H9 (cell line): ENCODE data around the gene JAK2. TPM values are rescaled to one million over a fixed set of nuclear protein-coding genes. Genes with fewer than 3 reads are reported as not detected.

Source experiments
- DNase-seq: peaks from one replicate; pipeline ENCODE4 v3.0.0-alpha.2; 2017
- H2AFZ ChIP-seq: one replicate; pipeline ENCODE4 v1.6.1; 2013; ENCODE audit warnings: mild to moderate bottlenecking, low read length, control low read depth, moderate library complexity
- H2AK5ac ChIP-seq: 2 replicates; pipeline ENCODE4 v1.6.1; 2013; ENCODE audit warnings: low read length, control low read depth, mixed read lengths; ENCODE audit not compliant: insufficient read length
- H2BK120ac ChIP-seq: one replicate; pipeline ENCODE4 v1.6.1; 2013; ENCODE audit warnings: low read depth, mild to moderate bottlenecking, low read length, control low read depth, inconsistent platforms; ENCODE audit not compliant: poor library complexity, severe bottlenecking
- H2BK12ac ChIP-seq: 2 replicates; pipeline ENCODE4 v1.6.1; 2013; ENCODE audit warnings: low read length, control low read depth, mixed read lengths, low read depth; ENCODE audit not compliant: insufficient read length
- H2BK15ac ChIP-seq: 2 replicates; pipeline ENCODE4 v1.6.1; 2013; ENCODE audit warnings: low read depth, low read length, control low read depth
- H2BK20ac ChIP-seq: one replicate; pipeline ENCODE4 v1.6.1; 2013; ENCODE audit warnings: low read depth, mild to moderate bottlenecking, low read length, control low read depth, inconsistent platforms; ENCODE audit not compliant: poor library complexity, severe bottlenecking
- H2BK5ac ChIP-seq: 2 replicates; pipeline ENCODE4 v1.6.1; 2013; ENCODE audit warnings: low read length, control low read depth, mixed read lengths; ENCODE audit not compliant: insufficient read length
- H3K14ac ChIP-seq: 2 replicates; pipeline ENCODE4 v1.6.1; 2013; ENCODE audit warnings: low read length, control low read depth; ENCODE audit not compliant: insufficient read depth
- H3K18ac ChIP-seq: 2 replicates; pipeline ENCODE4 v1.6.1; 2013; ENCODE audit warnings: low read depth, mild to moderate bottlenecking, mixed read lengths, low read length, control low read depth; ENCODE audit not compliant: insufficient read length
- H3K23ac ChIP-seq: 2 replicates; pipeline ENCODE4 v1.6.1; 2013; ENCODE audit warnings: low read length, control low read depth, mixed read lengths, low read depth; ENCODE audit not compliant: insufficient read length
- H3K23me2 ChIP-seq: 2 replicates; pipeline ENCODE4 v1.6.1; 2013; ENCODE audit warnings: low read depth, mild to moderate bottlenecking, mixed read lengths, low read length, control low read depth; ENCODE audit not compliant: insufficient read length, poor library complexity, severe bottlenecking
- H3K27ac ChIP-seq: 2 replicates; pipeline ENCODE4 v1.5.1; 2013; ENCODE audit warnings: low read length, control low read depth, mixed read lengths, low read depth; ENCODE audit not compliant: insufficient read length
- H3K27me3 ChIP-seq: 2 replicates; pipeline ENCODE4 v1.6.1; 2013; ENCODE audit warnings: low read length, control low read depth, inconsistent platforms; ENCODE audit not compliant: insufficient read depth
- H3K4ac ChIP-seq: 2 replicates; pipeline ENCODE4 v1.6.1; 2013; ENCODE audit warnings: low read depth, mild to moderate bottlenecking, control low read depth, inconsistent platforms, low read length, moderate library complexity
- H3K4me1 ChIP-seq: 2 replicates; pipeline ENCODE4 v1.6.1; 2013; ENCODE audit warnings: low read length, control low read depth, inconsistent platforms; ENCODE audit not compliant: insufficient read depth
- H3K4me2 ChIP-seq: 2 replicates; pipeline ENCODE4 v1.6.1; 2013; ENCODE audit warnings: low read length, control low read depth, mixed read lengths; ENCODE audit not compliant: insufficient read length, insufficient read depth
- H3K56ac ChIP-seq: 2 replicates; pipeline ENCODE4 v1.6.1; 2013; ENCODE audit warnings: low read depth, mild to moderate bottlenecking, mixed read lengths, low read length, control low read depth; ENCODE audit not compliant: insufficient read length
- H3K79me1 ChIP-seq: 2 replicates; pipeline ENCODE4 v1.6.1; 2013; ENCODE audit warnings: low read depth, mild to moderate bottlenecking, moderate library complexity, low read length, control low read depth, inconsistent platforms; ENCODE audit not compliant: insufficient read depth, poor library complexity, severe bottlenecking
- H3K79me2 ChIP-seq: 2 replicates; pipeline ENCODE4 v1.6.1; 2013; ENCODE audit warnings: low read length, control low read depth, inconsistent platforms; ENCODE audit not compliant: insufficient read depth
- H3K9ac ChIP-seq: 2 replicates; pipeline ENCODE4 v1.6.1; 2013; ENCODE audit warnings: low read length, control low read depth, mixed read lengths; ENCODE audit not compliant: insufficient read length; ENCODE audit errors: extremely low read depth
- H3K9me3 ChIP-seq: one replicate; pipeline ENCODE4 v1.6.1; 2013; ENCODE audit warnings: low read depth, low read length, inconsistent platforms; ENCODE audit not compliant: control insufficient read depth
- H3T11ph ChIP-seq: one replicate; pipeline ENCODE4 v1.6.1; 2013; ENCODE audit warnings: mild to moderate bottlenecking, low read length, control low read depth, inconsistent platforms
- H4K20me1 ChIP-seq: one replicate; pipeline ENCODE4 v1.6.1; 2013; ENCODE audit not compliant: control insufficient read depth, insufficient read length, insufficient read depth
- H4K5ac ChIP-seq: 2 replicates; pipeline ENCODE4 v1.6.1; 2013; ENCODE audit warnings: low read depth, mild to moderate bottlenecking, mixed read lengths, low read length, control low read depth; ENCODE audit not compliant: insufficient read length
- H4K8ac ChIP-seq: replicated peaks from 2 replicates; pipeline ENCODE4 v1.6.1; 2013; ENCODE audit warnings: low read length, control low read depth, mixed read lengths, low read depth; ENCODE audit not compliant: insufficient read length
- H4K91ac ChIP-seq: 2 replicates; pipeline ENCODE4 v1.6.1; 2013; ENCODE audit warnings: low read depth, mild to moderate bottlenecking, moderate library complexity, mixed read lengths, low read length, control low read depth; ENCODE audit not compliant: insufficient read length
- H3K27ac Mint-ChIP-seq, 3 experiments: 2 replicates in 2 of 3; 3 replicates in 1 of 3; pipeline ENCODE4 v1.8.0; 2020 to 2021; ENCODE audit warnings: mixed read lengths in 3 of 3, mild to moderate bottlenecking in 1 of 3, moderate library complexity in 1 of 3
- H3K27me3 Mint-ChIP-seq: 2 replicates; pipeline ENCODE4 v1.8.0; 2021; ENCODE audit warnings: low read depth, mild to moderate bottlenecking, moderate library complexity, mixed read lengths
- H3K36me3 Mint-ChIP-seq, 3 experiments: 2 replicates in 2 of 3; 3 replicates in 1 of 3; pipeline ENCODE4 v1.8.0; 2020 to 2021; ENCODE audit warnings: low read depth in 3 of 3, mixed read lengths in 3 of 3; ENCODE audit not compliant: insufficient read depth in 1 of 3
- H3K4me1 Mint-ChIP-seq, 2 experiments: 2 replicates each; pipeline ENCODE4 v1.8.0; 2020; ENCODE audit warnings: mixed read lengths in 2 of 2
- H3K4me3 Mint-ChIP-seq, 2 experiments: 2 replicates in 1 of 2; 3 replicates in 1 of 2; pipeline ENCODE4 v1.8.0; 2020 to 2021; ENCODE audit warnings: mild to moderate bottlenecking in 2 of 2, mixed read lengths in 2 of 2, moderate library complexity in 1 of 2
- H3K9me3 Mint-ChIP-seq, 2 experiments: 2 replicates in 1 of 2; 3 replicates in 1 of 2; pipeline ENCODE4 v1.8.0; 2020; ENCODE audit warnings: mild to moderate bottlenecking in 2 of 2, mixed read lengths in 2 of 2, moderate library complexity in 1 of 2
- CTCF ChIP-seq: fragments of 200-600 bp; sonication (generic); conservative IDR thresholded peaks from 3 replicates; pipeline ENCODE4 v1.8.0; 2021; ENCODE audit warnings: antibody characterized with exemption, mild to moderate bottlenecking
- WGBS: extraction: QIAGEN DNeasy Blood & Tissue Kit; methylation state at CpG from one replicate; pipeline ENCODE4 v1.1.7; 2013; ENCODE audit warnings: missing lambda C conversion rate, low lambda C conversion rate, mixed read lengths; ENCODE audit not compliant: insufficient read length; ENCODE audit errors: extremely low coverage; 5-methylcytosine and 5-hydroxymethylcytosine counted together
- total RNA-seq: library from RNA; stranded (reverse); gene quantifications from 2 replicates; pipeline ENCODE4 v1.2.1, GENCODE V29; 2021

The JAK2 gene
- total RNA-seq, 1 experiment from 2014 or later, result 3.4 TPM

GRCh38 chr9:5111696-5112095 lies 126.6 kb downstream of the JAK2 start:
- H2BK12ac ChIP-seq, result no peak overlapping the region
- DNase-seq, result no peak
- Mint-ChIP-seq H3K27ac (no peak overlapping the region), H3K4me1 (no peaks in the 10 kb centered on the region), H3K4me3 (no peak overlapping the region), H3K9me3 (peaks cover under 1 to 6% of the 10 kb centered on the region in 2 experiments; a peak in 2 of 5 replicates), H3K36me3 (peaks cover 2 to 13% (median 4%) of the 10 kb centered on the region in 3 experiments; a peak in 5 of 7 replicates), H3K27me3 (no peaks in the 10 kb centered on the region)
- no peak overlapping the region for H3K9ac ChIP-seq
- H2BK120ac ChIP-seq, result no peak overlapping the region
- no peak overlapping the region for H4K91ac ChIP-seq
- H3K4me1 ChIP-seq, result no peaks in the 10 kb centered on the region
- H3K18ac ChIP-seq, result no peak overlapping the region
- H3K14ac ChIP-seq, result no peak overlapping the region
- H3K23me2 ChIP-seq, result no peaks in the 10 kb centered on the region
- no peaks in the 10 kb centered on the region for H3K9me3 ChIP-seq
- H2AFZ ChIP-seq, result no peak overlapping the region
- H3K79me2 ChIP-seq, result no peaks in the 10 kb centered on the region
- no peak overlapping the region for H3K23ac ChIP-seq
- H4K20me1 ChIP-seq, result no peaks in the 10 kb centered on the region
- no peak overlapping the region for H2BK15ac ChIP-seq
- no peaks in the 10 kb centered on the region for H3K27me3 ChIP-seq
- no peak overlapping the region for H2AK5ac ChIP-seq
- no peaks in the 10 kb centered on the region for H3K79me1 ChIP-seq
- H2BK5ac ChIP-seq, result no peak overlapping the region
- no peak overlapping the region for H4K5ac ChIP-seq
- no peak for TF ChIP-seq CTCF
- H3K56ac ChIP-seq, result no peak overlapping the region
- no CpG with 5 or more reads among the region's 28 CpGs for WGBS
- H4K8ac ChIP-seq, result no peak overlapping the region
- no peak overlapping the region for H3K4ac ChIP-seq
- no peak overlapping the region for H3K27ac ChIP-seq
- no peak overlapping the region for H3K4me2 ChIP-seq
- H2BK20ac ChIP-seq, result no peak overlapping the region
- no peak overlapping the region for H3T11ph ChIP-seq
